Cardiac muscle cell (in vitro differentiated cells and primary cell): ENCODE measurements around the gene RAP1GAP. TPM values are rescaled to one million over a fixed set of nuclear protein-coding genes. Genes with fewer than 3 reads are reported as not detected.

ENCODE experiments used
- DNase-seq, 2 donors: peaks; one replicate each; pipeline versions ENCODE4 v3.0.0 to v3.0.0-alpha.2; 2010 to 2017; ENCODE audit warnings: low read depth in 1 of 2, low spot score in 1 of 2
- H3K27ac ChIP-seq: fragments of 200-600 bp; sonication (generic); 2 replicates; pipeline ENCODE4 v1.5.1; 2016
- H3K27me3 ChIP-seq: fragments of 200-600 bp; sonication (generic); 2 replicates; pipeline ENCODE4 v1.6.0; 2016; ENCODE audit warnings: control low read depth
- H3K36me3 ChIP-seq: fragments of 200-600 bp; sonication (generic); 2 replicates; pipeline ENCODE4 v1.5.1; 2016; ENCODE audit warnings: control low read depth
- H3K4me1 ChIP-seq: fragments of 200-600 bp; sonication (generic); 2 replicates; pipeline ENCODE4 v1.8.1; 2017; ENCODE audit warnings: low read depth, mild to moderate bottlenecking, mixed run types
- H3K4me3 ChIP-seq: fragments of 200-600 bp; sonication (generic); 2 replicates; pipeline ENCODE4 v1.5.1; 2016; ENCODE audit warnings: mild to moderate bottlenecking
- H3K9me3 ChIP-seq: fragments of 200-600 bp; sonication (generic); 2 replicates; pipeline ENCODE4 v1.5.1; 2017; ENCODE audit warnings: low read depth, mild to moderate bottlenecking, control low read depth
- polyA plus RNA-seq: library from polyadenylated mRNA; unstranded; fragments of >200 nt; fragmentation: Nextera tagmentation; extraction: Ambion mirVana; gene quantifications from 2 replicates; pipeline ENCODE4 v1.2.1, GENCODE V29; 2016
- total RNA-seq: library from RNA; depleted of rRNA; stranded (reverse); fragments of >200 nt; gene quantifications from 2 replicates; pipeline ENCODE4 v1.2.3, GENCODE V29; 2016
- TF ChIP-seq, protein P1 (sequence below): IDR thresholded peaks from 2 replicates; pipeline ENCODE4 v1.5.1; 2012; ENCODE audit warnings: low read depth, mild to moderate bottlenecking, low read length

RAP1GAP gene
- total and polyA plus RNA-seq, 2 experiments from 2014 or later = 5.8 to 7.4 TPM

DNA sequence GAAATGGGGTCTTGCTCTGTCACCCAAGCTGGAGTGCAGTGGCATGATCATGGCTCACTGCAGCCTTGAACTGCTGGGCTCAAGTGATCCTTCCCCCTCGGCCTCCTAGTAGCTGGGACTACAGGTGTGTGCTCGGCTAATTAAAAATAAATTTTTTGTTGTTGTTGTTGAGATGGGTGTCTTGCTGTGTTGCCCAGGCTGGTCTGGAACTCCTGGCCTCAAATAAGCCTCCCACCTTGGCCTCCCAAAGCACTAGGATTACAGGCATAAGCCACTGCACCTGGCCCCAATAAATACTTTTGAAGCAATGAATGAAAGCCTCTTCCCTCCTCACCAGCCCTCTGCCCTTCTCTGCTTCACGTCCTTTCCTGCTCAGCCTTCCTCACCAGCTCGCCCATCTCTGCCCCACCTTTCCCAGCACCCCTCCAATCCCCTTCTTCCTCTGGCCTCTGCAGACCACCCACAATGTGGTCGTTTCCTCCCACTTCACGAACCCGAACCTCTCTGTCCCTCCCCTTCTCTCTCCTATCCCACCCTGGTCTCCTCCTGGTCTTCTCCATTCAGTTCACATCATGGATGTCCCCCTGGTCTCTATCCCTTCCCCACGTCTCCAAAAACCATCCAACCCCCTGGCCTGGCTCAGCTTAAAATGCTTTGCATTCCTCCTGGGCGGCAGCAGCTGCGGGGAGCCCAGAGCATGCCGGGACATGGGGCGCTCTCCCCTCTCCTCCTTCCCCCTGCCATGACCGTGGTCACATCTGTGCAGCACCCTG lies 38.4 kb downstream of the RAP1GAP start:
- H3K9me3 ChIP-seq = no peaks in the 10 kb centered on the region
- TF ChIP-seq, protein P1, sequence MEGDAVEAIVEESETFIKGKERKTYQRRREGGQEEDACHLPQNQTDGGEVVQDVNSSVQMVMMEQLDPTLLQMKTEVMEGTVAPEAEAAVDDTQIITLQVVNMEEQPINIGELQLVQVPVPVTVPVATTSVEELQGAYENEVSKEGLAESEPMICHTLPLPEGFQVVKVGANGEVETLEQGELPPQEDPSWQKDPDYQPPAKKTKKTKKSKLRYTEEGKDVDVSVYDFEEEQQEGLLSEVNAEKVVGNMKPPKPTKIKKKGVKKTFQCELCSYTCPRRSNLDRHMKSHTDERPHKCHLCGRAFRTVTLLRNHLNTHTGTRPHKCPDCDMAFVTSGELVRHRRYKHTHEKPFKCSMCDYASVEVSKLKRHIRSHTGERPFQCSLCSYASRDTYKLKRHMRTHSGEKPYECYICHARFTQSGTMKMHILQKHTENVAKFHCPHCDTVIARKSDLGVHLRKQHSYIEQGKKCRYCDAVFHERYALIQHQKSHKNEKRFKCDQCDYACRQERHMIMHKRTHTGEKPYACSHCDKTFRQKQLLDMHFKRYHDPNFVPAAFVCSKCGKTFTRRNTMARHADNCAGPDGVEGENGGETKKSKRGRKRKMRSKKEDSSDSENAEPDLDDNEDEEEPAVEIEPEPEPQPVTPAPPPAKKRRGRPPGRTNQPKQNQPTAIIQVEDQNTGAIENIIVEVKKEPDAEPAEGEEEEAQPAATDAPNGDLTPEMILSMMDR = no peak
- no peaks in the 10 kb centered on the region for H3K36me3 ChIP-seq
- no peak overlapping the region for H3K4me3 ChIP-seq
- DNase-seq = no peak
- H3K27me3 ChIP-seq = no peaks in the 10 kb centered on the region
- no peak overlapping the region for H3K27ac ChIP-seq
- H3K4me1 ChIP-seq = no peaks in the 10 kb centered on the region

DNA sequence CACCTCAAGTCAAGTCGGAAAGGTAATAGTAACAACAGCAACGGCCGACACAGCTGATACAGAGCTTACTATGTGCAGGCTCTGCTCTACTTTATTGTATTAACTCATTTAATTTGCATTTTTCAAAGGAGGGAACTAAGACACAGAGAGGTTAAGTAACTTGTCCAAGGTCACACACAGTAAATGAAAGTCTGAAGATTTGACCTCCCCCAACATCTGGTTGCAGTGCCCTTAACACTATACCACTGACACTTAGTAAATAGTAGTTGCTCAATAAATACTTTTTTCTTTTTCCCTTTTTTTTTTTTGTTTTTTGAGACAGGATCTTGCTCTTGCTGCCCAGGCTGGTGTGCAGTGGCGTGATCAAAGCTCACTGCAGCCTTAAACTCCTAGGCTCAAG lies 39.2 kb downstream of the RAP1GAP start:
- Histone ChIP-seq H3K4me1 (no peaks in the 10 kb centered on the region), H3K27ac (no peak overlapping the region), H3K27me3 (no peaks in the 10 kb centered on the region), H3K9me3 (no peaks in the 10 kb centered on the region), H3K36me3 (no peaks in the 10 kb centered on the region), H3K4me3 (no peak overlapping the region)
- TF ChIP-seq, protein P1 = no peak
- DNase-seq = no peak

DNA sequence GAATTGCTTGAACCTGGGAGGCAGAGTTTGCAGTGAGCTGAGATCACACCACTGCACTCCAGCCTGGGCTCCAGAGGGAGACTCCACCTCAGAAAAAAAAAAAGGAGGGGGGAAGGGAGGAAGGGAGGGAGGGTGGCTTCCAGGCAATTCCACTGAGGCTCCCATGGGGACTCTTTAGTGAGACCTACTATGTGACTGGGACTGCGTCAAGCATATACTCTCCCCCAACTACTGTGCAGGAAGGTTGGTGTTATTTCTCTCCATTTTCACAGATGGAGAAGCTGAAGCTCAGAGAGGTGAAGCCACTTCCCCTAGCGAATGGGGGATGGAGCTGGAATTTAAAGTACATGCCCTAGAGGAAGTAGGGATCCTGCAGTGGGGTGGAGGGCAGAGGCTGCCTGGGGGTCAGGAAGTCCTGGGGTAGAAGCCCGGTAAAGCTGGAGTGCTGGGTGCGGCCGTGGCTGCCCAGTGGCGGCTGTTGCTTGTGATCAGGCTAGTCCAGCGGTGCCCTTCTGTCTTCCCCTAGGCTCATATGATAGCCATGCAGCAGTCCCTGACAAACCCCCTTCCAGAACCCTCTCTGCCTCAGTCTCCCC lies 40.3 kb downstream of the RAP1GAP start:
- Histone ChIP-seq H3K27ac (no peak overlapping the region), H3K4me1 (no peaks in the 10 kb centered on the region), H3K36me3 (no peaks in the 10 kb centered on the region), H3K27me3 (no peaks in the 10 kb centered on the region), H3K4me3 (no peak overlapping the region), H3K9me3 (no peaks in the 10 kb centered on the region)
- no peak for DNase-seq
- TF ChIP-seq, protein P1 = no peak

DNA sequence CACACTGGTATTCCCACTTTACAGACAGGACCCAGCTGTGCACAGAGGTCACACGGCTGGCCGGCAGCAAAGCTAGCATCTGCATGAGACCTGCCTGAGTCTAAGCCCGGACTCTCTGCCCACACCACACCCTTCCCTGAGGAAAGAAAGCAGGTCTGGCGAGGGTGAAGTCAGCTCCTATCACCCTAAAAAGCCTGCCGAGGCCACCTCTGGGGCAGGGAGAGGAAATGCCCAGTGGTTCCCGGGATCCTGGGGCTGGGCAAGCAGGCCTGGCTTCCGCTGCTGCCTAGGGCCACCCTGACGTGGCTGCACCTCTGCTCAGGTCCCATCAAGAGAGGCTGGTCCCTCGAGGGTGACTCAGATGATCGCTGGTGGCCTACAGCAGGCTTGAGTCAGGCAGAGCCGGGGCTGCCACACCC lies 42.2 kb downstream of the RAP1GAP start:
- DNase-seq = no peak
- Histone ChIP-seq H3K36me3 (no peaks in the 10 kb centered on the region), H3K4me1 (no peaks in the 10 kb centered on the region), H3K9me3 (no peaks in the 10 kb centered on the region), H3K27ac (no peak overlapping the region), H3K4me3 (no peak overlapping the region), H3K27me3 (no peaks in the 10 kb centered on the region)
- TF ChIP-seq, protein P1 = no peak

- H3K9me3 ChIP-seq = no peaks in the 10 kb centered on the region
- TF ChIP-seq, protein P1 = no peak
- H3K27ac ChIP-seq = no peak overlapping the region
- no peaks in the 10 kb centered on the region for H3K4me1 ChIP-seq
- no peak overlapping the region for H3K4me3 ChIP-seq
- no peak for DNase-seq
- no peaks in the 10 kb centered on the region for H3K27me3 ChIP-seq
- H3K36me3 ChIP-seq = no peaks in the 10 kb centered on the region
These were observed 43.6 kb downstream of the RAP1GAP start for GRCh38 chr1:21625390-21626190.
